GM12878 (cell line): Measurements from ENCODE around the gene ACACB. TPM values are rescaled to one million over a fixed set of nuclear protein-coding genes. Genes with fewer than 3 reads are reported as not detected.

ENCODE experiments used
- ATAC-seq: fragments of 200-7000 bp; cut with Tn5 transposase; 3 replicates; pipeline ENCODE4 v1.9.1; 2020; ENCODE audit warnings: mild to moderate bottlenecking, moderate library complexity
- BruUV-seq: library from RNA; stranded (reverse); fragments of 400-500 nt; replicated peaks from 2 replicates; lab custom pipeline; 2021; lab: Mats Ljungman, UMichigan
- CTCF ChIA-PET: fragments of 300-600 bp; sonication (Branson Sonifier 250); formaldehyde crosslinking; extraction: SDS; loops from one replicate; lab custom pipeline; 2021; ENCODE audit warnings: inconsistent platforms; lab: Yijun Ruan, JAX
- POLR2A ChIA-PET: fragments of 350-600 bp; formaldehyde crosslinking; extraction: SDS; loops from one replicate; lab custom pipeline; 2021; ENCODE audit warnings: inconsistent platforms; lab: Charles Lee
- RAD21 ChIA-PET: fragments of 300-600 bp; sonication (Branson Sonifier 250); formaldehyde crosslinking; loops from one replicate; lab custom pipeline; 2023; ENCODE audit warnings: antibody characterized with exemption; ENCODE audit not compliant: unreplicated experiment; lab: Charles Lee
- SMC1A ChIA-PET: fragments of 300-600 bp; sonication (Branson Sonifier 250); formaldehyde crosslinking; loops from one replicate; lab custom pipeline; 2023; ENCODE audit not compliant: unreplicated experiment, uncharacterized antibody; lab: Charles Lee
- DNase-seq: peaks from one replicate; pipeline ENCODE4 v3.0.0-alpha.2; 2011; ENCODE audit warnings: low read depth, low spot score
- FAIRE-seq: peaks from 3 replicates; lab custom pipeline; 2011; peaks lifted over from hg19 to GRCh38; lab: Jason Lieb, UNC
- H2AFZ ChIP-seq: 2 replicates; pipeline ENCODE4 v1.6.0; 2011; ENCODE audit warnings: low read depth, low read length, control low read depth; ENCODE audit not compliant: control insufficient read depth
- H3K27ac ChIP-seq: 2 replicates; pipeline ENCODE4 v1.5.1; 2011; ENCODE audit warnings: control low read depth; ENCODE audit not compliant: control insufficient read depth, insufficient read depth
- H3K27me3 ChIP-seq, 2 experiments: replicated peaks in 1 of 2; 2 replicates each; pipeline versions ENCODE4 v1.6.0 to v1.6.1; 2011; ENCODE audit warnings: low read length in 1 of 2; ENCODE audit not compliant: control insufficient read depth in 2 of 2, insufficient read depth in 2 of 2
- H3K36me3 ChIP-seq, 2 experiments: 2 replicates each; pipeline ENCODE4 v1.5.1; 2011; ENCODE audit warnings: low read length in 1 of 2; ENCODE audit not compliant: control insufficient read depth in 2 of 2, insufficient read depth in 2 of 2
- H3K4me1 ChIP-seq: 2 replicates; pipeline ENCODE4 v1.6.1; 2011; ENCODE audit warnings: mild to moderate bottlenecking, low read length, moderate library complexity, mixed read lengths; ENCODE audit not compliant: control insufficient read depth, insufficient read depth
- H3K4me2 ChIP-seq: 2 replicates; pipeline ENCODE4 v1.6.0; 2011; ENCODE audit warnings: control low read depth; ENCODE audit not compliant: control insufficient read depth, insufficient read depth
- H3K4me3 ChIP-seq: fragments of 200-600 bp; sonication (generic); 2 replicates; pipeline ENCODE4 v1.5.1; 2016
- H3K79me2 ChIP-seq: 2 replicates; pipeline ENCODE4 v1.6.0; 2011; ENCODE audit warnings: low read length; ENCODE audit not compliant: control insufficient read depth, insufficient read depth
- H3K9ac ChIP-seq: 2 replicates; pipeline ENCODE4 v1.8.0; 2011; ENCODE audit warnings: low read length, control low read depth, mixed read lengths; ENCODE audit not compliant: control insufficient read depth, insufficient read depth
- H3K9me3 ChIP-seq: replicated peaks from 3 replicates; pipeline ENCODE4 v1.5.1; 2011; ENCODE audit warnings: mild to moderate bottlenecking, low read length; ENCODE audit not compliant: control insufficient read depth, insufficient read depth
- H4K20me1 ChIP-seq: 2 replicates; pipeline ENCODE4 v1.6.0; 2011; ENCODE audit not compliant: control insufficient read depth, insufficient read depth
- DPF2 ChIP-seq: fragments of 450-650 bp; IDR thresholded peaks from 2 replicates; pipeline ENCODE4 v1.6.1; 2017; ENCODE audit warnings: mild to moderate bottlenecking
- E2F4 ChIP-seq: IDR thresholded peaks from 2 replicates; pipeline ENCODE4 v1.6.1; 2012; ENCODE audit warnings: low read depth, low read length, improper control_type of control experiment
- ETV6 ChIP-seq, 2 experiments: fragments of 450-650 bp in 1 of 2; IDR thresholded peaks in 1 of 2; conservative IDR thresholded peaks in 1 of 2; 2 replicates each; pipeline ENCODE4 v1.6.1; 2014; ENCODE audit warnings: antibody characterized with exemption in 1 of 2, borderline replicate concordance in 1 of 2, low read depth in 1 of 2, mild to moderate bottlenecking in 1 of 2, moderate library complexity in 1 of 2
- FOXK2 ChIP-seq: fragments of 450-650 bp; IDR thresholded peaks from 2 replicates; pipeline ENCODE4 v1.6.1; 2017; ENCODE audit warnings: mild to moderate bottlenecking, moderate library complexity
- HDAC2 ChIP-seq: fragments of 200-600 bp; sonication (generic); IDR thresholded peaks from 2 replicates; pipeline ENCODE4 v1.6.1; 2017
- HDAC6 ChIP-seq: fragments of 200-600 bp; sonication (generic); IDR thresholded peaks from one replicate; pipeline ENCODE4 v1.8.0; 2017; ENCODE audit warnings: antibody characterized with exemption; ENCODE audit not compliant: unreplicated experiment
- IKZF2 ChIP-seq, 2 experiments: fragments of 450-650 bp; IDR thresholded peaks; 2 replicates each; pipeline ENCODE4 v1.6.1; 2017; ENCODE audit warnings: mild to moderate bottlenecking in 2 of 2, moderate library complexity in 2 of 2
- POLR2AphosphoS2 ChIP-seq: IDR thresholded peaks from 2 replicates; pipeline ENCODE4 v1.6.1; 2011; ENCODE audit warnings: low read depth, mild to moderate bottlenecking, low read length, improper control_type of control experiment, moderate library complexity
- SKIL ChIP-seq: fragments of 450-650 bp; IDR thresholded peaks from 2 replicates; pipeline ENCODE4 v1.6.1; 2017; ENCODE audit warnings: mild to moderate bottlenecking, low read depth, inconsistent platforms; ENCODE audit not compliant: poor library complexity, severe bottlenecking
- SREBF2 ChIP-seq: IDR thresholded peaks from 2 replicates; pipeline ENCODE4 v1.6.1; 2012; ENCODE audit warnings: mild to moderate bottlenecking, low read length
- SRF ChIP-seq, 2 experiments: IDR thresholded peaks; 2 replicates each; pipeline ENCODE4 v1.6.1; 2011; ENCODE audit warnings: low read depth in 2 of 2, low read length in 2 of 2, mild to moderate bottlenecking in 1 of 2, moderate library complexity in 1 of 2
- ZBTB40 ChIP-seq: fragments of 450-650 bp; IDR thresholded peaks from 2 replicates; pipeline ENCODE4 v1.6.1; 2016; ENCODE audit warnings: mild to moderate bottlenecking, moderate library complexity, borderline replicate concordance
- ZNF687 ChIP-seq: fragments of 450-650 bp; IDR thresholded peaks from 2 replicates; pipeline ENCODE4 v1.6.1; 2017; ENCODE audit warnings: mild to moderate bottlenecking, moderate library complexity
- WGBS: methylation state at CpG from one replicate; pipeline ENCODE4 v1.1.6; 2016; ENCODE audit warnings: low lambda C conversion rate; ENCODE audit not compliant: insufficient replicate concordance, insufficient coverage; ENCODE audit errors: missing lambda C conversion rate; 5-methylcytosine and 5-hydroxymethylcytosine counted together
- in situ Hi-C: fragments of 300-500 bp; cut with MboI; formaldehyde crosslinking; loops from 9 replicates; pipeline ENCODE4 v1.14.3; 2018; ENCODE audit warnings: mixed read lengths
- intact Hi-C: fragments of 100-400 bp; cut with micrococcal nuclease; formaldehyde crosslinking; loops from one replicate; pipeline ENCODE4 v1.14.2; 2022; ENCODE audit not compliant: unreplicated experiment
- polyA plus RNA-seq, 11 experiments: library from polyadenylated mRNA; depleted of rRNA in 4 of 11; unstranded in 6 of 11; stranded (reverse) in 5 of 11; fragments of >200 nt; fragmentation: Nextera tagmentation in 4 of 11; fragmentation: Illumina TruSeq in 1 of 11; extraction: Ambion mirVana in 4 of 11; extraction: Trizol in 1 of 11; gene quantifications; 1 replicate in 1 of 11; 2 replicates in 10 of 11; pipeline versions ENCODE4 v1.2.1 to v1.2.3, GENCODE V29; 2011 to 2016; ENCODE audit warnings: inconsistent platforms in 2 of 11, missing spikeins in 2 of 11, low read depth in 1 of 11
- total RNA-seq, 4 experiments: library from RNA; depleted of rRNA in 3 of 4; stranded (reverse); fragments of >200 nt in 3 of 4; fragmentation: Illumina TruSeq in 1 of 4; extraction: Trizol in 1 of 4; gene quantifications; 2 replicates each; pipeline versions ENCODE4 v1.2.1 to v1.2.3, GENCODE V29; 2013 to 2021

The ACACB gene
- total and polyA plus RNA-seq, 10 of the 15 experiments (the other 5 are each of a cell fraction or from before 2014, with no cell fraction given) = 0.05 to 1.9 (median 0.38) TPM; not detected in 2

GRCh38 chr12:109102491-109102890, 13.9 kb upstream of the ACACB start:
- no peak for FAIRE-seq
- in situ Hi-C loops = no loop called here
- TF ChIP-seq SREBF2 (no peak), SRF (IDR thresholded peaks at IDR 0.05; ENCODE audit: low read depth in 2 of 2, low read length in 2 of 2) (no peak), ZNF687 (no peak), POLR2AphosphoS2 (no peak), ZBTB40 (no peak), FOXK2 (no peak), SKIL (no peak), IKZF2 (IDR thresholded peaks at IDR 0.05) (no peak), HDAC2 (no peak), DPF2 (no peak), HDAC6 (no peak), ETV6 (conservative IDR thresholded peaks at IDR 0.05 in 1 of 2, IDR thresholded peaks at IDR 0.05 in 1 of 2; ENCODE audit: borderline replicate concordance in 1 of 2, low read depth in 1 of 2) (no peak), E2F4 (no peak)

More at GRCh38 chr12:109102491-109102890, 13.9 kb upstream of the ACACB start:
- no peak for DNase-seq
- no peaks in the 10 kb centered on the region; the same call in 1 of the 2 replicates for H3K4me1 ChIP-seq
- ChIA-PET SMC1A (interaction anchor here (0.7 kb wide), 1 partner anchor 9 kb away, joined by 3 read pairs; no protein-coding TSS in a partner anchor), POLR2A (no interaction called here), CTCF (interaction anchor here (1.2 to 2.0 kb wide), 2 partner anchors 10 kb away, joined by 3 to 9 read pairs; no protein-coding TSS in a partner anchor), RAD21 (no interaction called here)
- H3K9me3 ChIP-seq = no peaks in the 10 kb centered on the region
- H3K9ac ChIP-seq = no peak overlapping the region
- no peaks in the 10 kb centered on the region for H3K27me3 ChIP-seq
- H2AFZ ChIP-seq = no peak overlapping the region
- peaks cover 10 to 15% of the 10 kb centered on the region in 2 experiments for H3K36me3 ChIP-seq
- H3K4me3 ChIP-seq = no peak overlapping the region
- peaks cover 15% of the 10 kb centered on the region for H3K79me2 ChIP-seq
- intact Hi-C loops = no loop called here
- no peak overlapping the region for H3K4me2 ChIP-seq
- WGBS = 96% methylated on average over 3 of the region's 3 CpGs
- no peak for ATAC-seq
- no peaks in the 10 kb centered on the region for H4K20me1 ChIP-seq
- BruUV-seq = no TSS peak
- no peak overlapping the region for H3K27ac ChIP-seq
